Stomach (tissue), 9 donors: ENCODE measurements around the gene COL4A4. TPM values are rescaled to one million over a fixed set of nuclear protein-coding genes. Genes with fewer than 3 reads are reported as not detected.
A peak's percentile ranks its signal among the peaks of the same experiment; 100 is the strongest.
"Not testable (repeated sequence)": the region's sequence is repeated elsewhere in the genome, so short reads cannot be mapped to it uniquely, and the experiment has no call there.

Experiments used
- DNase-seq, 2 donors: peaks; one replicate each; pipeline versions ENCODE4 v3.0.0 to v3.0.0-alpha.2; 2013 to 2019
- H3K27ac ChIP-seq, 5 donors: fragments of 200-600 bp in 4 of 5; sonication (generic) in 4 of 5; one replicate each; pipeline ENCODE4 v1.5.1; 2013 to 2019; ENCODE audit warnings: mild to moderate bottlenecking in 1 of 5, moderate library complexity in 1 of 5
- H3K27me3 ChIP-seq, 3 donors: fragments of 200-600 bp; sonication (generic); one replicate each; pipeline ENCODE4 v1.5.1; 2017 to 2019; ENCODE audit warnings: mixed run types in 1 of 3
- H3K36me3 ChIP-seq, 4 donors: fragments of 200-600 bp; sonication (generic); 1 replicate in 3 of 4; 2 replicates in 1 of 4; pipeline ENCODE4 v1.5.1; 2016 to 2019
- H3K4me1 ChIP-seq, 4 donors: fragments of 200-600 bp; sonication (generic); one replicate each; pipeline ENCODE4 v1.5.1; 2016 to 2019
- H3K4me3 ChIP-seq, 4 donors: fragments of 200-600 bp; sonication (generic) in 3 of 4; one replicate each; pipeline ENCODE4 v1.5.1; 2016 to 2019; ENCODE audit warnings: mild to moderate bottlenecking in 1 of 4
- H3K9me3 ChIP-seq, 4 donors: fragments of 200-600 bp; sonication (generic); one replicate each; pipeline ENCODE4 v1.5.1; 2016 to 2019
- CTCF ChIP-seq, 7 experiments: fragments of 450-650 bp in 4 of 7; fragments of 200-600 bp in 3 of 7; sonication (generic) in 3 of 7; IDR thresholded peaks; one replicate each; pipeline ENCODE4 v1.5.1; 2016 to 2019; ENCODE audit warnings: antibody characterized with exemption in 7 of 7, control low read depth in 2 of 7, mild to moderate bottlenecking in 1 of 7
- EP300 ChIP-seq: sonication (generic); formaldehyde crosslinking; IDR thresholded peaks from one replicate; pipeline ENCODE4 v1.6.1; 2017; ENCODE audit warnings: antibody characterized with exemption
- POLR2A ChIP-seq, 4 donors: fragments of 450-650 bp; IDR thresholded peaks; one replicate each; pipeline ENCODE4 v1.6.1; 2016; ENCODE audit warnings: antibody characterized with exemption in 4 of 4, control low read depth in 2 of 4, mild to moderate bottlenecking in 1 of 4, moderate library complexity in 1 of 4
- POLR2AphosphoS5 ChIP-seq, 3 donors: sonication (generic); formaldehyde crosslinking; IDR thresholded peaks; one replicate each; pipeline ENCODE4 v1.6.1; 2016; ENCODE audit warnings: antibody characterized with exemption in 3 of 3
- WGBS, 5 donors: extraction: QIAGEN DNeasy Blood & Tissue Kit in 3 of 5; methylation state at CpG; one replicate each; pipeline versions ENCODE4 v1.1.5 to v1.1.7; 2013 to 2018; 5-methylcytosine and 5-hydroxymethylcytosine counted together
- intact Hi-C: fragments of 100-400 bp; cut with DNase I; formaldehyde crosslinking; loops from one replicate; pipeline ENCODE4 v1.15.1; 2023; ENCODE audit warnings: low total_unique reads
- polyA plus RNA-seq, 3 donors: library from polyadenylated mRNA; stranded (reverse); fragments of 200-250 nt; gene quantifications; one replicate each; pipeline ENCODE4 v1.2.3, GENCODE V29; 2013
- total RNA-seq, 5 donors: library from RNA; depleted of rRNA; stranded (reverse); fragments of >200 nt; gene quantifications; one replicate each; pipeline versions ENCODE4 v1.1.0 to v1.2.3, GENCODE V29; 2014 to 2016
- donor health status: healthy with polysubstance abuse.
- donor health status: Bipolar disorder and iron deficiency.
- donor health status: healthy.

The COL4A4 gene
- total and polyA plus RNA-seq, 8 donors = 0.15 to 7.6 (median 0.55) TPM; not detected in 1

DNA sequence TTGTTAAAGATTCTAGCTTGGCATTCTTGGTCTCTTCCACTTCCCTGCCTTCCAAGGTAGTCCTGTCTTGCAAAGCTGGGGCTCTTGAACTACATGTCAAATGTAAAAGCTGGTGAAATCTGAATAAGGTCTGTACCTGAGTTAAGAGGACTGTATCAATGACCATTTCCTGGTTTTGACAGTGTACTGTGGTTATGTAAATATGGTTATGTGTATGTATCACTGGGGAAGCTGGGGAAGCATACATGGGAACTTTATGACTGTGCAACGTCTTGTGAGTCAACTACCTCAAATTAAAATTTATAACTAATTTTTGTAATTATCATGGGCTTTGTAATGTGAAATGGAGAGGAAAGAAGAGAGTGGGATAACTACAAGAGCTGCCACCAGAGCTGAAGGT lies 81.7 kb downstream of the COL4A4 start:
- no peaks in the 10 kb centered on the region for H3K36me3 ChIP-seq
- no peaks in the 10 kb centered on the region for H3K4me1 ChIP-seq
- DNase-seq = no peak
- no peaks in the 10 kb centered on the region for H3K9me3 ChIP-seq
- H3K27me3 ChIP-seq = no peaks in the 10 kb centered on the region
- no peak for TF ChIP-seq EP300
- no peak for TF ChIP-seq CTCF (IDR thresholded peaks at IDR 0.05)
- no peak for TF ChIP-seq POLR2AphosphoS5 (IDR thresholded peaks at IDR 0.05)
- no peak for TF ChIP-seq POLR2A (IDR thresholded peaks at IDR 0.05)
- intact Hi-C loops = no loop called here
- H3K4me3 ChIP-seq = no peak overlapping the region
- H3K27ac ChIP-seq = no peak overlapping the region
- WGBS, 5 donors = 28 to 44% (median 39%) methylated on average over 1 of the region's 1 CpG

DNA sequence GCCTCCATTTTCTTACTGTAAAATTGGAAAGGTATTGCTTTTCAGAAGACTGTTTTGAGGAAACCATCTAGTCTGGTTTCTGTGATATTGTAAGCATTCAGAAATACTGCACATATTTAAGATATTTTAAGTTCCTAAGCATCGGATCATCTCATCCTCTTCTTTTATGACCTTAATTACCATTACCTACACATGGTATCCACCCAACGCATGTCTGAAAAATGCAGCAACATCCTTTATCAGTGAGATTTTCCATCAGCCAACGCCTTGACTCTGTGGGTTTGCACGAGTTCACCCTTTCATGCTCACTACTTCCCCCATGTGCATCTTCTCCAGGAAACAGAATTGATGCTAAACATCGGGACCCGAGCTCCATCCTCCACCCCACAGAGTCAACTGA lies 84.3 kb downstream of the COL4A4 start:
- Histone ChIP-seq H3K4me3 (no peak overlapping the region), H3K4me1 (no peaks in the 10 kb centered on the region), H3K27ac (no peak overlapping the region), H3K9me3 (no peaks in the 10 kb centered on the region), H3K27me3 (no peaks in the 10 kb centered on the region), H3K36me3 (no peaks in the 10 kb centered on the region)
- TF ChIP-seq POLR2AphosphoS5 (IDR thresholded peaks at IDR 0.05) (no peak), CTCF (IDR thresholded peaks at IDR 0.05) (no peak), EP300 (no peak), POLR2A (IDR thresholded peaks at IDR 0.05) (no peak)
- intact Hi-C loops = no loop called here
- DNase-seq = no peak
- 82 to 92% (median 86%) methylated on average over 6 of the region's 6 CpGs for WGBS, 5 donors

DNA sequence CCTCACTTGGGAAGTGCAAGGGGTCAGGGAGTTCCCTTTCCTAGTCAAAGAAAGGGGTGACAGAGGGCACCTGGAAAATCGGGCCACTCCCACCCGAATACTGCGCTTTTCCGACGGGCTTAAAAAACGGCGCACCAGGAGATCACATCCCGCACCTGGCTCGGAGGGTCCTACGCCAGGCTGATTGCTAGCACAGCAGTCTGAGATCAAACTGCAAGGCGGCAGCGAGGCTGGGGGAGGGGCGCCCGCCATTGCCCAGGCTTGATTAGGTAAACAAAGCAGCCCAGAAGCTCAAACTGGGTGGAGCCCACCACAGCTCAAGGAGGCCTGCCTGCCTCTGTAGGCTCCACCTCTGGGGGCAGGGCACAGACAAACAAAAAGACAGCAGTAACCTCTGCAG lies 98.9 kb downstream of the COL4A4 start:
- DNase-seq, H3K27ac ChIP-seq, H3K4me1 ChIP-seq, H3K36me3 ChIP-seq, intact Hi-C loops, H3K9me3 ChIP-seq, H3K27me3 ChIP-seq, H3K4me3 ChIP-seq: not testable (repeated sequence)
- 49 to 78% (median 69%) methylated on average over 14 of the region's 14 CpGs for WGBS, 5 donors

GRCh38 chr2:227058888-227059399 lies 105.1 kb downstream of the COL4A4 start:
- intact Hi-C loops = no loop called here
- 35 to 65% (median 49%) methylated on average over 5 of the region's 5 CpGs for WGBS, 5 donors

GRCh38 chr2:227057743-227058447 lies 106.1 kb downstream of the COL4A4 start:
- no peaks in the 10 kb centered on the region for H3K9me3 ChIP-seq
- no peak for TF ChIP-seq POLR2AphosphoS5 (IDR thresholded peaks at IDR 0.05)
- no peak for TF ChIP-seq POLR2A (IDR thresholded peaks at IDR 0.05)
- no peak for TF ChIP-seq EP300
- no peak for TF ChIP-seq CTCF (IDR thresholded peaks at IDR 0.05)
- no peak overlapping the region for H3K27ac ChIP-seq
- H3K4me1 ChIP-seq = peaks cover 0 to 16% (median 10%) of the 10 kb centered on the region in 4 donors
- no peaks in the 10 kb centered on the region for H3K27me3 ChIP-seq
- no peak for DNase-seq
- intact Hi-C loops = no loop called here
- 39 to 61% (median 46%) methylated on average over 3 of the region's 3 CpGs for WGBS, 5 donors
- no peak overlapping the region for H3K4me3 ChIP-seq
- no peaks in the 10 kb centered on the region for H3K36me3 ChIP-seq

More at GRCh38 chr2:227058888-227059399, 105.1 kb downstream of the COL4A4 start:
- TF ChIP-seq EP300 (no peak), POLR2A (IDR thresholded peaks at IDR 0.05) (no peak), POLR2AphosphoS5 (IDR thresholded peaks at IDR 0.05) (no peak)
- Histone ChIP-seq H3K36me3 (no peaks in the 10 kb centered on the region), H3K27me3 (no peaks in the 10 kb centered on the region), H3K4me3 (no peak overlapping the region), H3K9me3 (no peaks in the 10 kb centered on the region), H3K27ac (no peak overlapping the region), H3K4me1 (peaks cover 0 to 16% (median 9%) of the 10 kb centered on the region in 4 donors)
- peak in 1 of 2 donors; percentile 77 for DNase-seq
